Measurements from ENCODE around the gene CACNA1S. TPM values are rescaled to one million over a fixed set of nuclear protein-coding genes. Genes with fewer than 3 reads are reported as not detected.
A peak's percentile ranks its signal among the peaks of the same experiment; 100 is the strongest.

The CACNA1S gene
- total and polyA plus RNA-seq, 2 of the 13 experiments (the other 11 are each of a cell fraction or from before 2014, with no cell fraction given): not detected

- TF ChIP-seq SMAD1 (CRISPR knock-in tag; IDR thresholded peaks at IDR 0.05; ENCODE audit: borderline replicate concordance, low read depth) (no peak; the same call in 1 of the 2 replicates), ZBTB25 (CRISPR knock-in tag; IDR thresholded peaks at IDR 0.05) (no peak), TCF12 (IDR thresholded peaks at IDR 0.05) (no peak), TCF12 (CRISPR knock-in tag; IDR thresholded peaks at IDR 0.05) (no peak), ZNF280B (CRISPR knock-in tag; IDR thresholded peaks at IDR 0.05; ENCODE audit: borderline replicate concordance) (no peak), NR2F1 (CRISPR knock-in tag; IDR thresholded peaks at IDR 0.05) (no peak), ATF2 (CRISPR knock-in tag; IDR thresholded peaks at IDR 0.05) (no peak), TFDP1 (CRISPR knock-in tag; IDR thresholded peaks at IDR 0.05; ENCODE audit: borderline replicate concordance) (no peak), PCBP2 (optimal IDR thresholded peaks at IDR 0.05; ENCODE audit: low read depth, low read length, poor library complexity, severe bottlenecking) (no peak), ZBTB21 (CRISPR knock-in tag; IDR thresholded peaks at IDR 0.05) (no peak), EP300 (IDR thresholded peaks at IDR 0.05; ENCODE audit: low read depth in 2 of 2, low read length in 2 of 2) (0 out of 4 replicates have a peak, but pooled peaks of 1 of the 2 experiments have one; percentile 45), EP300 (CRISPR knock-in tag; IDR thresholded peaks at IDR 0.05; ENCODE audit: borderline replicate concordance) (no peak), ZNF512B (CRISPR knock-in tag; IDR thresholded peaks at IDR 0.05; ENCODE audit: borderline replicate concordance) (no peak), DPF2 (CRISPR knock-in tag; IDR thresholded peaks at IDR 0.05; ENCODE audit: borderline replicate concordance, low read depth) (no peak), ZFP41 (CRISPR knock-in tag; IDR thresholded peaks at IDR 0.05; ENCODE audit: borderline replicate concordance) (no peak), ARHGAP35 (CRISPR knock-in tag; IDR thresholded peaks at IDR 0.05; ENCODE audit: borderline replicate concordance) (no peak), CREBL2 (CRISPR knock-in tag; IDR thresholded peaks at IDR 0.05; ENCODE audit: borderline replicate concordance) (no peak), NPAS2 (CRISPR knock-in tag; IDR thresholded peaks at IDR 0.05; ENCODE audit: borderline replicate concordance) (no peak), TCF7 (IDR thresholded peaks at IDR 0.05; ENCODE audit: low read depth) (no peak), RARG (CRISPR knock-in tag; IDR thresholded peaks at IDR 0.05; ENCODE audit: low read depth) (no peak)
Observed at GRCh38 chr1:201154389-201155165, 42.4 kb upstream of the CACNA1S start, which contains the start of gene TMEM9 (continued).
